ENCODE measurements around the gene DIP2C. TPM values are rescaled to one million over a fixed set of nuclear protein-coding genes. Genes with fewer than 3 reads are reported as not detected.
"Not testable (repeated sequence)": the region's sequence is repeated elsewhere in the genome, so short reads cannot be mapped to it uniquely, and the experiment has no call there.

DIP2C gene
- polyA plus RNA-seq, 12 donors = 18.1 to 31.7 (median 26.1) TPM; not detected in 1

GRCh38 chr10:359093-359492 lies 330.4 kb downstream of the DIP2C start:
- DNase-seq = no peak

GRCh38 chr10:357201-357950 lies 332.1 kb downstream of the DIP2C start:
- no peak for DNase-seq

DNA sequence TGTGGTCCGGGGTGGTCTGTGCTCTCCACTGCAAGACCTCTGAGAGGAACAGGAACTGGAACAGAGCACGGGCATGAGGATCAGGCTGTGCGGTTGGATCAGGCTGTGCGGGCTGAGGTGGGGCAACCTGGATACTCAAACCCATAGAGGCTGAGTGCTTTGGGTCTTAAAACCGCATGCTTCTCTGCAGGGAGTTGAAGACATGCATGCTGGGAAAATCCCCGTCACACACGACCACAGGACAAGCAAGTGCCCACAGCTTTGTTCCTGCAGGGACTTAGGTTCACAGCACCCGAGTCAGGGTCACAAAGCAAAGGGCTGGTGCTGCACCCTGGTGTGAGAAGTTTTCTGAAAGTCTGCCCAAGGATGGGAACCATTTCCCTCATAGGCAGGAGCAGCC lies 333.0 kb downstream of the DIP2C start:
- no peak for DNase-seq

DNA sequence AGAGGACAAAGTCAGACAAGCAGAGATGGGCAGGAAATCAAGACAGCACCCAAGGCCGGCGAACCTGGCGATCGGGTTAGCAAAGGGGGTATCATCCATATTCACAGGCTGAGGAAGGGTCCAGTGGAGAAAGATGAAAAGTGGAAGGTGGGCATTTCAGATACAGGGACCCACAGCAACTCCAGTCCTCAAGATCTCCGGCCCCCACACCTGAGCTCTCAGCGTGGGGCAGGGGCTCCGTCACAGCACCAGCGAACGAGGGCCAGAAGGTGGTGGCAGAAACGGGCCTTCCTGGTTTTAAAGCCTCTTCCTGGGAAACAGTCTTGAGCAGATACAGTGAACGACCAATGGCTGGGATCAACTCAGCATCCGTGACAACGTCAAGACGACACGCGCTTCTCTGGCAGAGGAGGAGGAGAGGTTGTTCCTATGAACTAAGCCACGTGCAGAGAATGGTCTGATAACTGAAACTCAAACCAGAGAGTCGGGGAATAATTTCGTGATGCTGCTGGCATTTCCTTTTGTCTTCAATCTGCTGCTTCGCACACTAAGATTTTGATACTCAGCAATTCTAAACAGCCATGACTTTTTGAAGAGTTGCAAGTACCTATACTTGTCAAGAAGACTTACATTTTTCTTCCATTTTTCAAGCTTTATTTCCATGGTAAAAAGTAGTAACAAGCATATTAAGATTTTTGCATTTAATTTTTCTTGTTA lies 334.4 kb downstream of the DIP2C start:
- no peak for DNase-seq

DNA sequence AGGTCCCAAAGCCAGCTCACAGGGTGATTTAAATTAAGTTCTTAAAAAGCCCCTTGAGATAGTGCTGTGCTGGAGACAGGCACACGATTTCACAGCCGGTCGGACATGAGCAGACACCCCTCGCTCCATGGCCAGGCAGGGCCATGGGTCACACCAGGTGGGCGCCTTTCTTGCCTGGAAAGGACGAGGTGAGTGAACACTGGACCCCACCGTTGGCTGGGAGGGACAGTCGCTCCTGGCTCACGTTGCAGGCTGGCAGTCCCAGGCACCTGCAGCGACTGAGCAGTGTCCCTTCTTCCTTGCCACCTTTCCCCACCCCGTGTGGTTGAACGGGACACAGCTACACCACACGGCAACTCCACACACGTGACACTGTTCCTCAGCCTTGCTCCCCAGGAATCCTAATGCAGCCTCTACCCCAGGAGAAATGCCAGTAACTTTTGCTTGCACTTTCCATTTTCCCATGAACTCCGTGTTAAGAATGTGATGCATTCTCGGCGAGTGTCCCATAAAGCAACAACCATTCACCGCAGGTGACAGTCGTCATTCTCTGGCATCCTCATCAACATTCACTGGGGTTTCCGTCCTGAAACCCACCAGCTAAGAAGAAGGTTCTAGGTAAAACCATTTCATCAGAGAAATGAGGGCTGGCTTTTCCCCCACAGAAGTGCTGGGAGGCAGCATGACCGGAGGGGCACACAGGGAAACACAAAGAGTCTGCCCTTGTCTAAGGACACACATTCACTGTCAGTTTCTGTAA lies 336.8 kb downstream of the DIP2C start:
- DNase-seq = no peak

DNA sequence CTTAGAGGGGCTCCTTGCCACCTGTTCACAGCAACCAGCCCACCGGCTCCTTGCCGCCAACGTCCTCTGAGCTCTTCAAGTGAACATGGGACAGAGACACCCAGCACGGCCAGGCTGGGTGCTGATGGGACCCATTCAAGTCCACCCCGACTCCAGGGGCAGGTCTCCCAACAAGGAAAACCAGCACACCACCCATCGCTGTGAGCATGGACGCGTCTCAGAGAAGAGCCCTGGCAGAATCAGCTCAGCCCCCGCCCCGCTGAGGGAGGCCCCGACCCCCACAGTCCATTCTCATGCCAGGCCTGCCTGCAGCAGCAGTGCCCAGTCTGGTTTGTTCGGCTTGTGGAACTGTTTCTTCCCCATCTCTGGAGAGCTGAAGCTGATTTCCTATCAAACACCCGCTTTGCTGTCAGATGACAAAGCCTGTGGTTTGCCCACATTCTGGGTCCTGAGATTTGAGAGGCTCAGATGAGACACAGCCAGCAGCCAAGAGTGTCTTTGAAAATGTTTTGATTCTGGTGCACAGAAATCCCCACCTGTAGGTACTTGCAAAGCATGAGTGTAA lies 337.6 kb downstream of the DIP2C start:
- DNase-seq = no peak

GRCh38 chr10:350981-351501 lies 338.4 kb downstream of the DIP2C start:
- DNase-seq = no peak

GRCh38 chr10:349081-349480 lies 340.4 kb downstream of the DIP2C start:
- no peak for DNase-seq

DNA sequence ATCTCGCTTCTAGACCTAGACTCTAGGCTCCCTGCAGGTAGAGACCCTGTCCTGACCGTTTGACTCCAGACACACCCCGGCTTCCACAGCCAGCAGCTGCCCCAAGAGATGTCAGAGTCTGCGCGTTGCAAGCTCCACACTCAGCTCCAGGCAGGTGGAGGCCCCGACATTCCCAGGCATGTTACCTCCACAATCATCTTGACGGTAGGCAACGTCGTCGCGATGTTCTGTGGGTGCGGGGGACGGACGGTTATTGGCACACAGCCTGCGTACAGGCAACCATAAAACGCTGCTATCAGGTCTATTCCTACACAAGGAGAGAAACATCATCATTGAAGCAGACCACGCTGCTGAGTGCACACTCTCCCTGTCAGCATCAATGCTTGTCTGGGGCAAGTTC lies 341.0 kb downstream of the DIP2C start:
- DNase-seq = no peak

GRCh38 chr10:347774-348173 lies 341.7 kb downstream of the DIP2C start:
- not testable (repeated sequence) for DNase-seq

GRCh38 chr10:347190-347589 lies 342.3 kb downstream of the DIP2C start:
- DNase-seq = not testable (repeated sequence)

GRCh38 chr10:344582-345200 lies 344.8 kb downstream of the DIP2C start:
- DNase-seq = no peak

DNA sequence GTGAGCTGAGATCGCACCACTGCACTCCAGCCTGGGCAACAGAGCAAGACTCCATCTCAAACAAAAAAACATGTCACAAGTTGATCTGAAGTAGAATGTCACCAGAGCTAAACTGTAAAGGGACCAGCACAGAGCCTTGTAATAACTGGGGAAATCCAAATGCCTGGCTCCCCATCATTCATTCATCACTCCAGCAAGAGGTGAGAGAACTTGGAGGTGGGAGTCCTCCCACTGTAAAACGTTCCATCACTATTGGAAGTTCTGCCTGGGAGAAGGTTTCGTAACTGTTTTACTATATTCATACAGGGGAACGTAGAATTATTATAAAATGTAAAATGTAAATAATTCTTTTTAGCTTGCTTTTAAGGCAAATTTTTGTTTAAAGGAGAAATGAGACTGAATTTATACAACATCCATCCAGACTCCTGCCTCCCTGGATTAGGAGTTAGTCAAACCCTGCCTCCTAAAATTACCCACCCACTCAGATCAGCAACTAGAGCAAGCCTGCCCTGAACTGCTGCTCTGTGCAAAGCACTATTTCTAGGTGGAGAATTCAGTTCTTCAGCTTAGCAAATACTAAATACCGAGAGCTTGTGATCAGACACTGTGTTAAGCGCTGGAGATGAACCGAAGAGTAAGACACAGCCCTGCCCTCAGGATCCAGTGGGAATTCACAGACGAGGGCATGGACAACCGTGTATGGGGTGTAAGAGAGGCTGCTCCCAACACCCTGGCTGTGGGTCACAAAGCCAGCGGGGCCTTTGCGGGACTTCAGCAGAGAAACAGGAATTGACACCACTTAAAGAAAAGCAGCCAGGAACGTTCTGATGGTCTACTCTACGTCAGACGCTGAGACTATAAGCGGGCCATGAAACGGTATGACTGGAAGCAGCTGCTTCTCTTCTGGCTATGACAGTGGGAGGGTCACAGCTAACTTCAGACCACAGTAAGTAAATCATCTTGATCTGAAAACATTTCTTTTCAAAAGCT lies 345.9 kb downstream of the DIP2C start:
- no peak for DNase-seq

DNA sequence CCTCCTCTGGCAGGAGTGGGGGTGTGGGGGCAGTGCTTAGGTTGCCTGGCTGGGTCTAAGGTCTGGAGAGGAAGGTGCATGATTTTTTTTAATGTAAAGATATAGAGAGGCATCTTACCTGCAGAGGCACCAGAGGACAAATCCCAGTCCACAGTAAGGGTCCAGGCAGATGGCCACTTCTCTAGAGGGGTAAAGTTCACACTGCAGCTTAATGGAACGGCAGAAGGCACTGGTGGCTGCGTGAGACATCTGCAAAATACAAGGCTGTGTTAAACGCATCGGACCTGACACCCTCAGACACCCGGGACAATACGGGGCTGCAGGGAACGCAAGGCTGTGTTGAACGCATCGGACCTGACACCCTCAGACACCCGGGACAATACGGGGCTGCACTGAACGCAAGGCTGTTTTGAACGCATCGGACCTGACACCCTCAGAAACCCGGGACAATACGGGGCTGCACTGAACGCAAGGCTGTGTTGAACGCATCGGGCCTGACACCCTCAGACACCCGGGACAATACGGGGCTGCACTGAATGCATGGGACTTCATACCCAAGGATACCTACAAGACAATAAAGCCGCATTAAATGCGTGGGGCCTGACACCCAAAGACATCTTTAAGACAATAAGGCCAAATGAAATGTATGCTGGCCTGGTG lies 348.3 kb downstream of the DIP2C start:
- no peak for DNase-seq

GRCh38 chr10:340646-341045 lies 348.8 kb downstream of the DIP2C start:
- no peak for DNase-seq

GRCh38 chr10:339038-339391 lies 350.5 kb downstream of the DIP2C start:
- no peak for DNase-seq

- DNase-seq = no peak
Measured at GRCh38 chr10:338171-339037, 351.1 kb downstream of the DIP2C start.

DNA sequence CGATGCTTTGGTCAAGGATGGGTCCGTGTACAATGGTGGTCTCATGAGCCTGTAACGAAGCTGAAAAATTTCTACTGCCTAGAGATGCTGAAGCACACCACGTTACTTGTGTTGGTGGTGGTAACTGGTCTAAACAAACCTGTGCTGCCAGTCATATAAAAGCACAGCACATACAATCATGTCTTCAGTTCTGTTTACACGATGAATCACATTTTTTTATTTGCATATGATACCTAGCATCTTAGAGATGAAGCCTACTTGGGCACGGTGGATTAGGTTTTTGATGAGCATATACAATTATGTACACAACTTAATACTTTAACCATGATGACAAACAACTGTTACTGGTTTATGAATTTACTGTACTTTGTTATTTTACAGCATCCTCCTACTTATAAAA lies 353.2 kb downstream of the DIP2C start:
- DNase-seq = no peak

All from muscle of arm (tissue), 12 donors.